Muscle layer of duodenum (tissue), 2 donors: Measurements from ENCODE around the gene PDE11A.
A peak's percentile ranks its signal among the peaks of the same experiment; 100 is the strongest.

Source experiments
- H3K27ac ChIP-seq: one replicate; pipeline ENCODE4 v1.7.0; 2013; ENCODE audit warnings: mild to moderate bottlenecking, low read length
- H3K27me3 ChIP-seq: one replicate; pipeline ENCODE4 v1.7.0; 2013; ENCODE audit warnings: low read depth, mild to moderate bottlenecking, control low read depth, low read length
- H3K36me3 ChIP-seq, 2 donors: one replicate each; pipeline ENCODE4 v1.7.0; 2013; ENCODE audit warnings: low read length in 2 of 2, control low read depth in 1 of 2, mild to moderate bottlenecking in 1 of 2; ENCODE audit not compliant: insufficient read depth in 2 of 2, control insufficient read depth in 1 of 2
- H3K4me1 ChIP-seq, 2 donors: one replicate each; pipeline ENCODE4 v1.7.0; 2013; ENCODE audit warnings: low read length in 2 of 2, mild to moderate bottlenecking in 2 of 2, control low read depth in 1 of 2, moderate library complexity in 1 of 2; ENCODE audit not compliant: insufficient read depth in 2 of 2, control insufficient read depth in 1 of 2
- H3K4me3 ChIP-seq, 2 donors: one replicate each; pipeline ENCODE4 v1.7.0; 2013; ENCODE audit warnings: low read length in 2 of 2, low read depth in 1 of 2, mild to moderate bottlenecking in 1 of 2
- H3K9me3 ChIP-seq, 2 donors: one replicate each; pipeline ENCODE4 v1.7.0; 2013; ENCODE audit warnings: low read length in 2 of 2, control low read depth in 1 of 2, mild to moderate bottlenecking in 1 of 2; ENCODE audit not compliant: control insufficient read depth in 1 of 2
- donor health status: healthy.

PDE11A gene

DNA sequence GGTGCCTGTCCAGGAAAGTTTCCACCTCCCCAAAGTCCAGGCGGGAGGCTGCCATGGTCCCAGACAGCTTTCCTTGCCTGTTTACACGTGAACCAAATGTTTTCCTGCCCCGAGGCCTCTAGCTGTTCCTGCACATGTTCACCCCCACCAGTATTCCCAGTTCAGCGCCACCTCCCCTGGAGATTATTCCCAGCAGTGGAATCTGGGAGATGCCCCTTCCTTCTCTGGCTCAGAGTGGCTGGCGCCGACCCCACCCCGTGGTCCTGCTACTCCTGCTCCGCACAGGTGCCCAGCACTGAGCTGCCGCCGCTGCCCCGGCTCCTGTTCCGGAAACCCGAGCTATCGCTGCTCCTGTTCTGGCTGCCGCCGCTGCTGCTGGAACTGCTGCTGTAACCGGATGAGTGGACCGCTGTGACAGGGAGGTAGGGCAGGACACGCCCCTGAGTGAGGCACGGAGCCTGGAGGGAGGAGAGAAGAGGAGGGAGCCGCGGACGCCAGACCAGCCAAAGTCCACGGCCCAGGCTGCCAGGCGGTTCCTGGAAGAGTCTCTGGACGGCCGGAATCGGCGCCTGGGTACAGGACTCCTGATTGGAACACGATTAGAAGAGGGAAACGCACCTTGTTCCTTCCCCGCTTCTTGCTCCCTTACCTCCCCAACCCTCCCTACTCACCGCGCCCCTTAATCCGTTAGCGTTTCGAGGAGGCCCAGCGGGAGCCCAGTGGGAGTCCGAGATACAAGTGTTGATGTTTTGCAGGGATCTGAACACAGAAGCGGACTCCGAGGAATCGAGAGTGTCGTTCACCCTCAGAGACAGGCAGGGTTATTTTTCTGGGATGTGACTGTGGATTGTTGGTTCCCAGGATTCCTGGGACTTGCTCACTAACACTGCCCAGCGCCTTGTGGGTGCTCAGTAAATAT, at the start of gene PDE11A:
PDE11A (minus strand) TSS at position 395 of the 919 bp plus-strand sequence; CDS start at position 55, 340 bp downstream.
- Histone ChIP-seq H3K27ac (no peak within 1 kb of the TSS), H3K9me3 (no peaks in the 10 kb centered on the region)

DNA sequence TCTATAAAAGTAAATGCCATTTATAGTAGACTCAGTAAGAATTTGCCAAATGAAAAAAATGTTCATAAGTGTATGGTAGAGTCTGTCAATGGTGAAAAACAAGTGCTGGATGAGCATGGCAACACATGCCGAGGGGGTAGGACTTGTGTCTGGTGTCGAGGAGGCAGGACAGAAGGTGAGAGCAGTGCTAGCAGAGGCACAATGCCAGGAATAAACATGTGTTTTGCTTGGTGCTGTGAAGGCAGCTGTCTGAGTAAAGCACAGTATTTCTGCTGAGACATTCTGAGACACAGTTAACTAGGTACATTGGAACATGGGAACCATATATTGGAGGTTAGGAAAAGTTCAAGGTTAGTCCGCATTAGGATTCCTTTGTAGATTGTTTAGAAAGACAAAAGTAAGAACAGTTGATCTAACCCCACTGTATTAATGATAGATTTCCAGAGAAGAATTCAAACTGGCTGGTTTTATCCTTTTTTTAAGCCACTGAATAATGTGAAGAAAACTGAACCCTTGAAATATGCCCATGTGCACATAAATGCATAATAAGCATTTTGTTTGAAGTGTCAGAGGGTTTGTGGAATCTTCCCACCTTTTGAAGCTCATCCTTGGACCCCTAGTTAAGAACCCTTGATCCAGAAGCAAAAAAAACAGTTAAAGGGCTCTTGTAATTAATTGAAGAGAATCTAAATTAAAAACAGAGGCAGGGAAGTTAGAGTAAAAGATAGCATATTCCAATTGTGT, 46.8 kb upstream of the PDE11A start:
- H3K27me3 ChIP-seq, result no peaks in the 10 kb centered on the region
- peaks cover 0 to 4% of the 10 kb centered on the region in 2 donors for H3K4me1 ChIP-seq
- H3K9me3 ChIP-seq, result no peaks in the 10 kb centered on the region
- no peak overlapping the region for H3K27ac ChIP-seq
- H3K36me3 ChIP-seq, result peaks cover 51 to 53% of the 10 kb centered on the region in 2 donors
- no peak overlapping the region for H3K4me3 ChIP-seq

More for the DNA sequence above, at the start of gene PDE11A:
- peak within 1 kb of the TSS; percentile 65 to 70 for H3K4me3 ChIP-seq
- no peaks in the 10 kb centered on the region for H3K36me3 ChIP-seq
- H3K4me1 ChIP-seq, result peaks cover 0 to 6% of the 10 kb centered on the region in 2 donors
- H3K27me3 ChIP-seq, result no peaks in the 10 kb centered on the region

- Histone ChIP-seq H3K27ac (no peak overlapping the region), H3K27me3 (no peaks in the 10 kb centered on the region), H3K9me3 (no peaks in the 10 kb centered on the region), H3K36me3 (peaks cover 41% of the 10 kb centered on the region in 2 donors), H3K4me3 (no peak overlapping the region), H3K4me1 (peaks cover 6 to 12% of the 10 kb centered on the region in 2 donors)
These were observed 45.1 kb upstream of the PDE11A start for GRCh38 chr2:178117725-178118124.

- H3K9me3 ChIP-seq, result no peaks in the 10 kb centered on the region
- H3K27me3 ChIP-seq, result no peaks in the 10 kb centered on the region
- H3K4me3 ChIP-seq, result no peak overlapping the region
- H3K27ac ChIP-seq, result no peak overlapping the region
- peaks cover 6 to 12% of the 10 kb centered on the region in 2 donors for H3K4me1 ChIP-seq
- peaks cover 21% of the 10 kb centered on the region in 2 donors for H3K36me3 ChIP-seq
These were observed 42.7 kb upstream of the PDE11A start for GRCh38 chr2:178115271-178115670.

DNA sequence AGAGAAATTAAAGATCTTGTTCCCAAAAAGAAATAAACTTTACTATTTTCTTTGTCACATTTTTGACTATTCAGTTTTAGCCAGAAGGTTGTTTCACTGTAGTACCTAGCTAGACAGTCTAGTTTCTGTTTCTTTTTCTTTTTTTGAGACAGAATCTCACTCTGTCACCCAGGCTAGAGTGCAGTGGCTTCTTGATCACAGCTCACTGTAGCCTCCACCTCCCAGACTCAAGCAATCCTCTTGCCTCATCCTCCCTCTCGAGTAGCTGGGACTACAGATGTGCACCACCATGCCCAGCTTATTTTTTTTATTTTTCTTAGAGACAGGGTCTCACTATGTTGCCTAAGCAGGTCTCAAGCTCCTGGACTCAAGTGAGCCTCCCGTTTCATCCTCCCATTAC, 41.9 kb upstream of the PDE11A start:
- peaks cover 14 to 15% of the 10 kb centered on the region in 2 donors for H3K36me3 ChIP-seq
- H3K27ac ChIP-seq, result no peak overlapping the region
- no peak overlapping the region for H3K4me3 ChIP-seq
- H3K4me1 ChIP-seq, result peaks cover 6 to 12% of the 10 kb centered on the region in 2 donors
- H3K27me3 ChIP-seq, result no peaks in the 10 kb centered on the region
- no peaks in the 10 kb centered on the region for H3K9me3 ChIP-seq

DNA sequence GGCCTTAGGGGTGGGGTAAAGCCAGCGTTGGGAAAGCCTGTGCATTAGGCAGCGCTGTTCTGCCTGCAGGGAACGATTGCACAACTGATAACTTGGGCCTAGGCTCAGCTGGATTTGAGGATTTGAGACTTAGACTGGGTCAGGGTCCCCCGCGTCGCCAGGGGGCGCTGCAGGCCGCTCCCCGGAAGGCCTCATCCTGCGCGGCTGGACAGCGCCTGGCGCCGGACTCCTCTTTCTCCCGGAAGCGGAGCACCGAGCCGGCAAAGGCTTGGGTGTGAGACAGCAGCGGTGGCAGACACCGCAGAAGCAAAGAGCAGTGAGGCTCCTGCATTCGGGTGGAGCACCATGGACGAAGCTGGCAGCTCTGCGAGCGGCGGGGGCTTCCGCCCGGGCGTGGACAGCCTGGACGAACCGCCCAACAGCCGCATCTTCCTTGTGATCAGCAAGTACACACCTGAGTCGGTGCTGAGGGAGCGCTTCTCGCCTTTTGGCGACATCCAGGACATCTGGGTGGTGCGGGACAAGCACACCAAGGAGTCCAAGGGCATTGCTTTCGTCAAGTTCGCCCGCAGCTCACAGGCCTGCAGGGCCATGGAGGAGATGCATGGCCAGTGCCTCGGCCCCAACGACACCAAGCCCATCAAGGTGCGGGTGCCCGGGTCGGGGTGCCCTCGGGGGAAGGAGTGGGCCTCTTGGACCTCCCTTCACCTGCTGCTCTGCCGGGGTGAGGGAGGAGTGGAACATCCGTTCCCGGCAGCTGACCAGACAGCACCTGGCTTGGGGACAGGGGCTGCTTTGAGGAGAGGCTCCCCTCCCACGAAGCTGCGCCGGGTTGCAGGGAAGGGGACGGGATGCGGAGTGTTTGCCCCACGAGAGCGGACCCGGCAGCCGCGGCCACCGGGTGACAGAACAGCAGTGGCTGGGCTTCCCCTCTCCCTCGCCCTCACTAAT, 39.9 kb upstream of the PDE11A start, which contains the start of gene RBM45:
RBM45 (plus strand) TSS at position 236 of the 951 bp plus-strand sequence; CDS start at position 346, 110 bp downstream.
- peaks cover 1 to 6% of the 10 kb centered on the region in 2 donors for H3K36me3 ChIP-seq
- H3K4me3 ChIP-seq, result peak within 1 kb of the TSS; percentile 97 to 99
- H3K27ac ChIP-seq, result peak within 1 kb of the TSS; percentile 74
- no peaks in the 10 kb centered on the region for H3K9me3 ChIP-seq
- no peaks in the 10 kb centered on the region for H3K27me3 ChIP-seq
- peaks cover 6 to 12% of the 10 kb centered on the region in 2 donors for H3K4me1 ChIP-seq

- Histone ChIP-seq H3K36me3 (peaks cover 0 to 2% of the 10 kb centered on the region in 2 donors), H3K27me3 (no peaks in the 10 kb centered on the region), H3K4me3 (peak overlapping the region; percentile 97 to 99), H3K9me3 (no peaks in the 10 kb centered on the region), H3K4me1 (peaks cover 6 to 12% of the 10 kb centered on the region in 2 donors), H3K27ac (no peak overlapping the region)
These were observed 39.2 kb upstream of the PDE11A start for GRCh38 chr2:178111743-178112142.

DNA sequence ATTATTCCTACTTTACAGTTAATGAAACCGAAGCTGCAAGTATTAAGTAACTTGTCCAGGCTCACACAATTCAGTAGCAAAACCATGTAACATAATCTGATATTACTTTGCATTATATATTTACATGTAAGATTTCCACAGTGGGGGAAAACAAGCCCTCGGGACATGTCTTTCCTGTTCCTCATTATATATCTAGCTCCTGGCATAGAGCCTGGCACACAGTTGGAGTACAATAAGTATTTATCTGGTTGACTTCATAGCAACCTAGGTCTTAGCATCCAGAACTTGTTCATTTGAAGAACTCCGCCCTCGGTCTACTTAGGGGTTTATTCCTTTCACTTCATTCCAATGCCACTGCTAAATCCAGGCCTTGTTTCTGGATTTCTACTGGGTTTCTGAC, 38.1 kb upstream of the PDE11A start:
- no peaks in the 10 kb centered on the region for H3K27me3 ChIP-seq
- H3K4me1 ChIP-seq, result peaks cover 6 to 8% of the 10 kb centered on the region in 2 donors

GRCh38 chr2:178109813-178110212, 37.2 kb upstream of the PDE11A start:
- no peak overlapping the region for H3K4me3 ChIP-seq
- peaks cover 6 to 8% of the 10 kb centered on the region in 2 donors for H3K4me1 ChIP-seq
- no peaks in the 10 kb centered on the region for H3K36me3 ChIP-seq
- no peaks in the 10 kb centered on the region for H3K9me3 ChIP-seq
- no peak overlapping the region for H3K27ac ChIP-seq
- no peaks in the 10 kb centered on the region for H3K27me3 ChIP-seq

More for the DNA sequence above, 38.1 kb upstream of the PDE11A start:
- Histone ChIP-seq H3K9me3 (no peaks in the 10 kb centered on the region), H3K27ac (no peak overlapping the region), H3K36me3 (no peaks in the 10 kb centered on the region), H3K4me3 (no peak overlapping the region)

DNA sequence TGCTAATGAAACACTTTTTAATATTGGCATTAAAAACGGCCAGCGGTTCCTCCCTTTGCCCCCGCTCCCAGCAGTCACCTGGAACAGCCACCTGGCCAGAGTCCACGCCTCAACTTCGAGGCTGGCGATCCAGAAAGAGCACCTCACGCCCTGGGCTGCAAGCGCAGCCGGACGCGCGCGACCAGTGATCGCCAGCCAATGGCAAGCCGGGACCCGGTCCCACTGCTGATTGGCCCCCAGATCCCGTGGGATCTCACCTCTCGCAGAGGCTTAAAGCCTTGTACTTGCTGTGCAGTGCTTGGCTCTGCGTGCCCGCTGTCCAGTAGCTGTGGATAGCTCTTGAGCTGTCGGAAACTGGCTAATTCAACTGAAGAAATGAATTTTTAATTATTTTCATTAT, 35.6 kb upstream of the PDE11A start:
- no peaks in the 10 kb centered on the region for H3K9me3 ChIP-seq
- no peak overlapping the region for H3K4me3 ChIP-seq
- H3K4me1 ChIP-seq, result peaks cover 0 to 2% of the 10 kb centered on the region in 2 donors
- no peaks in the 10 kb centered on the region for H3K36me3 ChIP-seq
- H3K27ac ChIP-seq, result no peak overlapping the region
- no peaks in the 10 kb centered on the region for H3K27me3 ChIP-seq
